ENCODE measurements around the gene GLT6D1.

DNA sequence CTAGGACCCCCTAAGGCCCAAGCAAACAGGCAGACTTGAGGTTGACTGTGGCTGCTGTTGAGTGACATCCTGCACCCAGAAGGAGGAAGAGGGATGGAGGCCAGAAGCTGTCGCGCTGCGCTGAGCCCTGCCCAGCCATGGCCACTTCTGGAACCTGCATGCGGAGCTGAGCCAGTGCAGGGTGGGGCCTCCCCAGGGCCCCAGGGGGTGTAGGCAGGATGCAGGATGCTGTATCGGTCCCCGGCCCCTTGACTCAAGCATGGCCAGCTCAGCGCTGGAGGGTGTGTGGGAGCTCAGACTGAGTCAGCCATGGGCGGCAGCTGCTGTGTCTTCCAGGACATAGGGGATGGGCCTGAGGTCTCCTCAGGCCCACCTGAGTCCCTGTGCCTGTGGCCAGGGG is 26.9 kb downstream of the GLT6D1 start:
- no peak for TF ChIP-seq POLR2A (IDR thresholded peaks at IDR 0.05)
- TF ChIP-seq, protein P1, sequence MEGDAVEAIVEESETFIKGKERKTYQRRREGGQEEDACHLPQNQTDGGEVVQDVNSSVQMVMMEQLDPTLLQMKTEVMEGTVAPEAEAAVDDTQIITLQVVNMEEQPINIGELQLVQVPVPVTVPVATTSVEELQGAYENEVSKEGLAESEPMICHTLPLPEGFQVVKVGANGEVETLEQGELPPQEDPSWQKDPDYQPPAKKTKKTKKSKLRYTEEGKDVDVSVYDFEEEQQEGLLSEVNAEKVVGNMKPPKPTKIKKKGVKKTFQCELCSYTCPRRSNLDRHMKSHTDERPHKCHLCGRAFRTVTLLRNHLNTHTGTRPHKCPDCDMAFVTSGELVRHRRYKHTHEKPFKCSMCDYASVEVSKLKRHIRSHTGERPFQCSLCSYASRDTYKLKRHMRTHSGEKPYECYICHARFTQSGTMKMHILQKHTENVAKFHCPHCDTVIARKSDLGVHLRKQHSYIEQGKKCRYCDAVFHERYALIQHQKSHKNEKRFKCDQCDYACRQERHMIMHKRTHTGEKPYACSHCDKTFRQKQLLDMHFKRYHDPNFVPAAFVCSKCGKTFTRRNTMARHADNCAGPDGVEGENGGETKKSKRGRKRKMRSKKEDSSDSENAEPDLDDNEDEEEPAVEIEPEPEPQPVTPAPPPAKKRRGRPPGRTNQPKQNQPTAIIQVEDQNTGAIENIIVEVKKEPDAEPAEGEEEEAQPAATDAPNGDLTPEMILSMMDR (IDR thresholded peaks at IDR 0.05) = no peak
- TF ChIP-seq POLR2AphosphoS5 (IDR thresholded peaks at IDR 0.05) = no peak
